HG03066 (cell line): ENCODE data around the gene PLEKHG1.
A peak's percentile ranks its signal among the peaks of the same experiment; 100 is the strongest.

ENCODE experiments used
- ATAC-seq: cut with Tn5 transposase; IDR thresholded peaks from one replicate; pipeline ENCODE4 v1.9.1; 2021; ENCODE audit warnings: low read depth; ENCODE audit not compliant: unreplicated experiment

The PLEKHG1 gene

GRCh38 chr6:150588888-150589499 lies 10.7 kb upstream of the PLEKHG1 start:
- ATAC-seq: no peak

- no peak for ATAC-seq
Observed at GRCh38 chr6:150589852-150590251, 9.8 kb upstream of the PLEKHG1 start.

GRCh38 chr6:150590446-150590845 lies 9.2 kb upstream of the PLEKHG1 start:
- ATAC-seq: no peak

- no peak for ATAC-seq
Observed at GRCh38 chr6:150592377-150592995, 7.2 kb upstream of the PLEKHG1 start.

- ATAC-seq: no peak
Observed at GRCh38 chr6:150593119-150593518, 6.6 kb upstream of the PLEKHG1 start.

GRCh38 chr6:150596439-150596838 lies 3.2 kb upstream of the PLEKHG1 start:
- no peak for ATAC-seq

GRCh38 chr6:150598401-150598800 lies 1.3 kb upstream of the PLEKHG1 start:
- no peak for ATAC-seq

GRCh38 chr6:150598858-150599198 lies 857 bp upstream of the PLEKHG1 start:
- no peak for ATAC-seq

- no peak for ATAC-seq
Observed at GRCh38 chr6:150600010-150600300, 270 bp downstream of the PLEKHG1 start.

- ATAC-seq: peak; percentile 64
Observed at GRCh38 chr6:150600301-150601017, 774 bp downstream of the PLEKHG1 start.

- ATAC-seq: no peak
Observed at GRCh38 chr6:150601439-150601838, 1.8 kb downstream of the PLEKHG1 start.

- ATAC-seq: no peak
Observed at GRCh38 chr6:150603176-150603575, 3.5 kb downstream of the PLEKHG1 start.

- ATAC-seq: no peak
Observed at GRCh38 chr6:150604467-150604866, 4.8 kb downstream of the PLEKHG1 start.

GRCh38 chr6:150605333-150605732 lies 5.6 kb downstream of the PLEKHG1 start:
- no peak for ATAC-seq

- ATAC-seq: no peak
Observed at GRCh38 chr6:150606168-150606591, 6.5 kb downstream of the PLEKHG1 start.

- no peak for ATAC-seq
Observed at GRCh38 chr6:150606647-150607328, 7.1 kb downstream of the PLEKHG1 start.

GRCh38 chr6:150607329-150607650 lies 7.6 kb downstream of the PLEKHG1 start:
- ATAC-seq: no peak

- no peak for ATAC-seq
Observed at GRCh38 chr6:150610584-150610983, 10.9 kb downstream of the PLEKHG1 start.

GRCh38 chr6:150613269-150613668 lies 13.6 kb downstream of the PLEKHG1 start:
- no peak for ATAC-seq

- no peak for ATAC-seq
Observed at GRCh38 chr6:150615967-150616366, 16.3 kb downstream of the PLEKHG1 start.

GRCh38 chr6:150616586-150616985 lies 16.9 kb downstream of the PLEKHG1 start:
- ATAC-seq: no peak

- no peak for ATAC-seq
Observed at GRCh38 chr6:150617062-150617461, 17.4 kb downstream of the PLEKHG1 start.
